GM08714 (cell line): Measurements from ENCODE around the gene KRTAP10-11.
"Not testable (repeated sequence)": the region's sequence is repeated elsewhere in the genome, so short reads cannot be mapped to it uniquely, and the experiment has no call there.

Experiments
- H3K4me3 ChIP-seq: fragments of 200-500 bp; sonication (Bioruptor generic); 2 replicates; pipeline ENCODE4 v1.5.1; 2014; ENCODE audit warnings: mild to moderate bottlenecking, low read length, inconsistent platforms
- ZNF274 ChIP-seq: IDR thresholded peaks from 2 replicates; pipeline ENCODE4 v1.6.1; 2012; ENCODE audit warnings: mild to moderate bottlenecking, low read depth, low read length

Gene KRTAP10-11

DNA sequence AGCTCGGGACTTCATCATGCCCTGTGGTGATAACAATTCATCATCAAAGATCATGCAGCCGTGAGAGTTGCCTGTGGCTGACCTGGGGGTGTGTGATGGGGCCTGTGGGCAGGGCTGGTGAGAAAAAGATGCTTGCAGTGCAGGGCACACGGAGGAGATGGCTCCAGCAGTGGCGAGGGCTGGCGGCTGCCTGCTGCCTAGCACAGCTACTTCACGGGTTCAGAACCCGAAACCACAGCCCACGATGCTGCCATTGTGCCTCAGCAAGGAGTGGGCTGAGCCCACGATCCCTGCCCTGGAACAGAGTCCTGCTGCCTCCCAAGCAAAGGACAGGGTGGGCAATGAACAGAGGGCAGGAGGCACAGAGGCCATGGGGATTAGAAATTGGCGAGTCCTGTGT is 20.0 kb upstream of the KRTAP10-11 start:
- no peak for TF ChIP-seq ZNF274
- no peak overlapping the region for H3K4me3 ChIP-seq

DNA sequence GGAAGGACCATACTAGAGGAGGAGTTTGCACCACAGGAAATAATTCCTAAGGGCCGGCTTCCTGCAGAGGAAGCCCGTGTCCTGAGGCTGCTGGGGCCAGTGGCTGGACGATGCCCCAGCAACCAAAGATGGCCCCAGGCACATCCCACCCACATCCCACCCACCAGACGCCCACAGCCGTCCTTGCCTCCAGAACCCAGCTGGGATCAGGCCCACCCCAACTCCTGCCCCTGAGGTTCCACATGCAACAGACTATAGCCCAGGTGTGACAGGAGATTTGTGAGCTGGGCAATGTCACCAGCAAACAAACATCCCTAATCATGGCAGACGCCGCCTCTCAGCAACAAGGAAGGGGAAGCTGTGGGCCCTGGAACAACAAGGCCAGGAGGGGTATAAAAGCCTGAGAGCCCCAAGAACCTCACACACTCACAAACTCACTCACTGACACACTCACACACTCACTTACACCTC is 19.5 kb upstream of the KRTAP10-11 start, which contains the start of gene KRTAP10-9:
Gene KRTAP10-9 (plus strand): TSS at position 421 of the 471 bp plus-strand sequence. CDS start 79 bp downstream, outside the sequence.
- no peak for TF ChIP-seq ZNF274
- H3K4me3 ChIP-seq: no peak within 1 kb of the TSS

DNA sequence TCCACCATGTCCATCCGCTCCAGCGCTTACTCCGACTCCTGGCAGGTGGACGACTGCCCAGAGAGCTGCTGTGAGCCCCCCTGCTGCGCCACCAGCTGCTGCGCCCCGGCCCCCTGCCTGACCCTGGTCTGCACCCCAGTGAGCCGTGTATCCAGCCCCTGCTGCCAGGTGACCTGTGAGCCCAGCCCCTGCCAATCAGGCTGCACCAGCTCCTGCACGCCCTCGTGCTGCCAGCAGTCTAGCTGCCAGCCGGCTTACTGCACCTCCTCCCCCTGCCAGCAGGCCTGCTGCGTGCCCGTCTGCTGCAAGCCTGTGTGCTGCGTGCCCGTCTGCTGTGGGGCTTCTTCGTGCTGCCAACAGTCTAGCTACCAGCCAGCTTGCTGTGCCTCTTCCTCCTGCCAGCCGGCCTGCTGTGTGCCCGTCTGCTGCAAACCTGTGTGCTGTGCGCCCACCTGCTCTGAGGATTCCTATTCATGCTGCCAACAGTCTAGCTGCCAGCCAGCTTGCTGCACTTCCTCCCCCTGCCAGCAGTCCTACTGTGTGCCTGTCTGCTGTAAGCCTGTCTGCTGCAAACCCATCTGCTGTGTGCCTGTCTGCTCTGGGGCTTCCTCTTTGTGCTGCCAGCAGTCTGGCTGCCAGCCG is 18.9 kb upstream of the KRTAP10-11 start:
- H3K4me3 ChIP-seq: not testable (repeated sequence)

DNA sequence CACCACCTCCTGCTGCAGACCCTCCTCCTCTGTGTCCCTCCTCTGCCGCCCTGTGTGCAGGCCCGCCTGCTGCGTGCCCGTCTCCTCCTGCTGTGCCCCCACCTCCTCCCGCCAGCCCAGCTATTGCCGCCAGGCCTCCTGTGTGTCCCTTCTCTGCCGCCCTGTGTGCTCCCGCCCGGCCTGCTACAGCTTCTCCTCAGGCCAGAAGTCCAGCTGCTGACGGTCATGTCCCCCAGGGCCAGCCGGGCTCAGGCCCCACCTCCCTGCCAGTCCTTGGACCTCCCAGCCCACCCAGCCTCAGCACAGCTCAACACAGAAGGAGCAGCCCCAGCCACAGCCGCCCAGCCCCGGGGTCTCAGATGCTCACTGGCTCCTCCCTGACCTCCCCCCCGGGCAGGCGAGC is 18.4 kb upstream of the KRTAP10-11 start:
- not testable (repeated sequence) for H3K4me3 ChIP-seq

DNA sequence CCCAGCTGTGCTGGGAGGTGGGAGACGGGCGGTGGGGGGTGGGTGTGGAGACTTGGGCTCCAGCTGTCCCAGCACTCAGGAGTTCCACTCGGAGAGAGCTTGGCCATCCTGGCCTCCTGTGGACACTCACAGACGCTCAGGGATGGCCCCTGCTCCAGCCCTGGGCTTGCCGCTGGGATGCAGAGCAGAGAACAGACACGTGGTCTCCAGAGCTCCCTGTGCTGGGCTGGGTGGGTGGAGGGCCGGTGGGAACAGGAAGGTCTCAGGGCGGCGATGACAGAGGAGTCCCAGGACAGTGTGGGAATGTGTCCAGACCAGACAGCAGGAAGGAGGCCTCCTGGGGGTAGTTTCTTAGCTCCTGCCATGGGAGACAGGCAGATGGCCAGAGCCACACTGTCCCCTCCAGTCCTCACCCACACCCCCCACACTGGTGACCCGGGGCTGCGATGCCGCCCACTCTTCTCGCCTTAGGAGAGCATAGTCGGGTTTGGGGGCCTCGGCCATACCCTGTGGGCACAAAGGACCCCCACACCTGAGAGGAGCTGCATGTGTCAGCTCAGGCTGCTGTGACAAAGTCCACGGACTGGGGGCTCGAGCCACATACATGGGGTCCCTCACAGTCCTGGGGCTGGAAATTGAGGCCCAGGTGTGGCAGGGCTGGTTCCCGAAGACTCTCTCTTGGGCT is 17.4 kb upstream of the KRTAP10-11 start:
- no peak overlapping the region for H3K4me3 ChIP-seq
- no peak for TF ChIP-seq ZNF274

DNA sequence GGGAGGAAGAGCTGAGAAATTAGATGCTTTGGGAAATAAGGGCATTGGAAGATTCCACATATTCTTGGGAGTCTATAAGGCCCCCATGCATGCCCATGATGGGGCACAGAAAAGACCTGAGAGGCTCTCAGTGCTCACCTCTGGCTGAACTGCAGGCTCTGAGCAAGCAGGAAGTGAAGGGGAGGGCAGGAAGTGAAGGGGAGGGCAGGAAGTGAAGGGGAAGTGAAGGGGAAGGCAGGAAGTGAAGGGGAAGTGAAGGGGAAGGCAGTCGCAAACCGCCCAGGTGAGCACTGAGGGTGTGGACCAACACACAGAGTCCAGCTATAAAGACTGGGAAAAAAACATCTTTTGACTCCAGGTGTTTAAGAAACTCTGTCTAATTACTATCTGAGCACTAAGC is 15.8 kb upstream of the KRTAP10-11 start:
- no peak overlapping the region for H3K4me3 ChIP-seq
- TF ChIP-seq ZNF274: no peak

DNA sequence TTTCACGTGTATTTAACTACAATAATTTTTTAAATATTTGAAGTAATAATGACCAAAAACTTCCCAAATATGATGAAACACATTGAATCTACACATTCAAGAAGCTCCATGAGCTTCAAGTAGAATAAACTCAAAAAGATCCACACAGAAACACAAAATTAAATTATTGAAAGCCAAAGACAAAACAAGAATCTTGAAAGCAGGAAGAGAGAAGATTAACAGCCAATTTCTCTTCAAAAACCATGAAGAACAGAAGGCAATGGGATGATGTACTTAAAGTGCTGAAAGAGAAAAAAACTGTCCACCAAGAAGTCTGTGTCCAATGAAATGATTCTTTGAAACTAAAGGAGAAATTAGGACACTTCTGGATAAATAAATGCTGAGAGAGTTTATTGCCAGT is 14.1 kb upstream of the KRTAP10-11 start:
- H3K4me3 ChIP-seq: no peak overlapping the region
- no peak for TF ChIP-seq ZNF274

DNA sequence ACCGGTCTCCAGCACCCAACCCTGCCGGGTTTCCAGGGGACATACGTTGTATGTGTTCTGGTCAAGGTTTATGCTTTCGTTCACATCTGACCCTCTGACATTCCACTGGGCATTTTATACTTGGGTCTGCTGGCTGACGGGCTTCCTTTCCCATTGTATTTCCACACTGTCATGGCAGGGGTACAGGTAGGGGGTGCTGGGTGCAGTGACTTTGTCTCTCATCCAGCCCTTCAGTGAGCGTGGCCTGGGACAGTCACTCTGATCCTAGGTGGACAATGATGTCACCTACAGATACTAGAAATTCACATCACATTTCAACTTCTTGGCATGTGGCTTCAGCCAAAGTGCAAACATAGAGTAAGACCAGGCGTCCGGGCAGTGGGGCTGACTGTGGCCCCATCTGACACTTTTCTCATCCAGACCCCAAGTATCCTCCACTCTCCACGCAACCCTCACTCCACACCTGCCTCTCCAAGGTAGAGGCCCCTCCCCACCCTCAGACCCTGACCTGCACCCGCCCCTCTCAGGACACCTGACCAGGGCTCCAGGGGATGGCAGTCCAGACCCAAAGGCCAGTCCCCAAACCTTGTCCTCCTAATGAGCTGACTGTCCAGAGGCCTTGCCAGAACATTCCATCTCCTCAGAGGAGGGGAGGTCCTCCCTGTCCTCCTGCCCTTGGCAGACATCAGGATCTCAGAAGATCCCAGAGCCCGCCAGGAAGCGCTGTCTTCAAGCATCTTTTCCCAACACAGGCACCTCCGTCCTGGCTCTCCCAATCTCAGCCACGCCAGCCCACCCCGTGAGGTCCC is 9.8 kb upstream of the KRTAP10-11 start:
- H3K4me3 ChIP-seq: no peak overlapping the region
- no peak for TF ChIP-seq ZNF274

DNA sequence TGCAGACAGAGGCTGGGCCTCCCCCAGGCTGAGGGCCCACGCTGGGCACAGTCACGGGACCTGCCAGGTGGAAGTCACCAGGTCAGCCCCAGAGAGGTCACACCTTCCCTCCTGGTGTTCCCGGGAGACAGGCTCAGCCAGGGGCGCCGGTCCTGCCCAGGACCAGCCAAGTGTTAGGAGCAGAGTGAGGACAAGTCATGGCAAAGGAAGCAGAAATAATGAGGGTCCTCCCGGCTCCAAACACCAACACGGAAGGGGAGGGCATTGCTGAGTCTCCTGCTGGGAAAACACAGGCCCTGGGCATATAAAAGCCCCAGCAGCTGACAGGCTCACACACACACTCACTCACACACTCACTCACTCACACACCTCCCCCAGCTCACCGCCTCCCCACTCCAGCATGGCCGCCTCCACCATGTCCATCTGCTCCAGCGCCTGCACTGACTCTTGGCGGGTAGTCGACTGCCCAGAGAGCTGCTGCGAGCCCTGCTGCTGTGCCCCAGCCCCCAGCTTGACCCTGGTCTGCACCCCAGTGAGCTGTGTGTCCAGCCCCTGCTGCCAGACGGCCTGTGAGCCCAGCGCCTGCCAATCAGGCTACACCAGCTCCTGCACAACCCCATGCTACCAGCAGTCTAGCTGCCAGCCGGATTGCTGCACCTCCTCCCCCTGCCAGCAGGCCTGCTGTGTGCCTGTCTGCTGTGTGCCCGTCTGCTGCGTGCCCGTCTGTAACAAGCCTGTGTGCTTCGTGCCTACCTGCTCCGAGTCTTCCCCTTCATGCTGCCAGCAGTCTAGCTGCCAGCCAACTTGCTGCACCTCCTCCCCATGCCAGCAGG is 9.0 kb upstream of the KRTAP10-11 start, which contains the start of gene KRTAP10-10:
Gene KRTAP10-10 (plus strand): TSS at position 339 of the 833 bp plus-strand sequence. CDS start 62 bp downstream, at position 401.
- H3K4me3 ChIP-seq: no peak within 1 kb of the TSS
- TF ChIP-seq ZNF274: no peak

DNA sequence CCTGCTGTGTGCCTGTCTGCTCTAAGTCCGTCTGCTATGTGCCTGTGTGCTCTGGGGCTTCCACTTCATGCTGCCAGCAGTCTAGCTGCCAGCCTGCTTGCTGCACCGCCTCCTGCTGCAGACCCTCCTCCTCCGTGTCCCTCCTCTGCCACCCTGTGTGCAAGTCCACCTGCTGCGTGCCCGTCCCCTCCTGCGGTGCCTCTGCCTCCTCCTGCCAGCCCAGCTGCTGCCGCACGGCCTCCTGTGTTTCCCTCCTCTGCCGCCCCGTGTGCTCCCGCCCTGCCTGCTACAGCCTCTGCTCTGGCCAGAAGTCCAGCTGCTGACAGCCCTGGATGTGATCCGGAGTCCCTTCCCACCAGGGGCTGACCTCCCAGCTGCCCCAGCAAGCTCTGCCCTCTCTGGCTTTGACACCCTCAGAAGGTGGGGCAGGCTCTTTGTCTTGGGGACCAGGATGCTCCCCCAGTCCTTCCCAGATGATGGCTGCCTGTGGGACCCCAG is 8.3 kb upstream of the KRTAP10-11 start:
- H3K4me3 ChIP-seq: not testable (repeated sequence)

DNA sequence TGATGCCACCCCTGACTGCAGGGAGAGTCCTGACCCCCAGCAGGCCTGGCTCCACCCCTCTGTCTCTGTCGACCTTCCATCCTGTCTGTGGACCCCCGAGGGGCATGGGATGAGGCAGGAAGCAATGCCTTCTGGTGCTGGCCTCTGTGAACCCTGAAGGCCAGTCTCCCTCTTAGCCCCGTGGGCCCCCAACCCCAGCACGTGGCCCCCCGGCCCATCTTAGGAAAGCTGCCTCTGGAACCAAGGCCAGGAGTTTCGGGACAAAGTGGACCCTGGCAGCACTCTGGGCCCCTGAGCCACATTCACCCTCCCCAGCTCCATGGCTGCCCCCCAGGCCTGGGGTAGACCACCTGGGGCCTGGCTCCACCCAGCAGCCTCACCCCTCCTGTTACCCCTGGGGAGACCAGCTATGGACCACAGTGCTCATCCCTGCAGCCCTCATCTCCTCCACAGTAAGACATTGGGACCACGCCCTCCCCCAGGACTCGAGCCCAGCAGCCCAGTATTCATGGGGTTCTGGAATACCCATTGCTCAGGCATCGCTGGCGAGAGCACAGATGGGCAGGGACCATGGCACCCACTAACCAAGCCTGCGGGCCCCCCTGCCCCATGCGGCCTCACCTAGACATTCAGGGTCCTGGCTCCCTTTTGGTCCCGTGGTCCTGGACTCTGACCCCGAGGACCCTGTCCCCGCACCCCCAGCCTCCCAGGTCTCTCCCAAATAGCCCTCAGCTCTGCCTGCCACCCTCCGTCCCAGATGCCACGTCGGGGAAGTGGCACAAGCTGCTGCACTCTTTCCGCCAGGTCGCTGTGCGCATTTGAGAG is 7.5 kb upstream of the KRTAP10-11 start:
- H3K4me3 ChIP-seq: not testable (repeated sequence)

DNA sequence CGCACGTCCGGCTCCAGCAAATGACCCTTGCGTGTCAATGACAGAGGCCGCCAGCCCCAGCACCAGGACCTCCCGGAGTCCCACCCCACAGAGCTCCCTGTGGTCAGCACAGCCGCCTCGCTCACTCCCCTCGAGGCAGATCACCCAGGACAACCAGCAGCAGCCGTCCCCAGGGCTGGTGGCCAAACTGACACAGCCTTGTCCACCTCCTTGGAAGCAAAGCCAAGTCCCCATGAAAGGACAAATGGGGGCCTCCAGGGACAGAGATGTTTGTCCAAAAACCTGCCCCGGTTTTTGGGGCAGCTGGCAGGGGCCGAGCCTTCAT is 6.9 kb upstream of the KRTAP10-11 start:
- H3K4me3 ChIP-seq: no peak overlapping the region
- TF ChIP-seq ZNF274: no peak

DNA sequence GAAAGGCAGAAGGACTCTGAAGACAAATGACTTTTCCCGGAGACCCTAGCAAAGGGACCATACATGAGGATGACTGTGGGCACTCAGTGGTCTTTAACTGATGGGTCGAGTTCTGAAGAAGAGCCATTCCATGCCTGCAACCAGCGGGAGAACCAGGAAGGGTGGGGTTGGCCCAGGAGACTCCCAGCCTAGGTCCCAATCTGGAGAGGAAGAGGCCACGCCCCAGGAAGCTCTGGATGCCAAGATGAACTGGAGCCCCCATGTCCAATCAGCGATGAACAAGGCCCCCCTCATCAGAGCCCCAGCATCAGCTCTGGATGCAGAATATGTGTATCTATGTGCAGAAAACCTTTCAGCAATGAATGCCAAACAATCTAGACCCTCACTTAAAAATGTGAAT is 5.5 kb upstream of the KRTAP10-11 start:
- no peak for TF ChIP-seq ZNF274
- H3K4me3 ChIP-seq: no peak overlapping the region

DNA sequence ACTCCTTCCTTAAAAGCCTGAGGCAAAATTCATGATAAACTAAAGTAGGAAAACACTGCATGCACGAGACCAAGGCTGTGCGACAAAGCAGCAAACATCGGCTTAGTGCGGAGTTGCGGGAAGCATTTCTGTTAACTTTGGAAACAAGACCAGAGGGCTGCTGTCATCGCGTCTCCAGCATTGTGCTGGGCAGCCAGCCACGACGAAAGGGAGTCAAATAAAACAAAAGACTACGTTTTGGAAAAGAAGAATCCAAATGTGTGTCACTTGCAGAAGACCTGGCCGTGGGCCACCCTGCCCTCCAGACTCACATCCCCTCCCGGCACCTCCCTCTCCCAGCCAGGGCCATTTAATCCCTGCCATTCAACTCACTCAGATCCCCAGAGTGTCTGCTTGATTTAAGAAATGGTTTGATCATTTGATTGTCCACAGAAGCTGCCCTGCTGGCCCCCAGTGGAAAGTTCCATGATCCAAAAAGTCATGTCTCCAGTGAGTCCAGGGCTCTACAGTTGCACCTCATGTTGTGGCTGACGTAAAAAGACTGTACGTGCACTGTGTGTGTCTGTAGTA is 2.4 kb upstream of the KRTAP10-11 start:
- no peak for TF ChIP-seq ZNF274
- no peak overlapping the region for H3K4me3 ChIP-seq
